GM15510 (cell line): ENCODE measurements around the gene IL1RAPL2.

ENCODE experiments used
- POLR2A ChIP-seq: IDR thresholded peaks from 3 replicates; pipeline ENCODE4 v1.6.1; 2011; ENCODE audit warnings: borderline replicate concordance; ENCODE audit not compliant: insufficient read length; ENCODE audit errors: extremely low read depth

Gene IL1RAPL2

DNA sequence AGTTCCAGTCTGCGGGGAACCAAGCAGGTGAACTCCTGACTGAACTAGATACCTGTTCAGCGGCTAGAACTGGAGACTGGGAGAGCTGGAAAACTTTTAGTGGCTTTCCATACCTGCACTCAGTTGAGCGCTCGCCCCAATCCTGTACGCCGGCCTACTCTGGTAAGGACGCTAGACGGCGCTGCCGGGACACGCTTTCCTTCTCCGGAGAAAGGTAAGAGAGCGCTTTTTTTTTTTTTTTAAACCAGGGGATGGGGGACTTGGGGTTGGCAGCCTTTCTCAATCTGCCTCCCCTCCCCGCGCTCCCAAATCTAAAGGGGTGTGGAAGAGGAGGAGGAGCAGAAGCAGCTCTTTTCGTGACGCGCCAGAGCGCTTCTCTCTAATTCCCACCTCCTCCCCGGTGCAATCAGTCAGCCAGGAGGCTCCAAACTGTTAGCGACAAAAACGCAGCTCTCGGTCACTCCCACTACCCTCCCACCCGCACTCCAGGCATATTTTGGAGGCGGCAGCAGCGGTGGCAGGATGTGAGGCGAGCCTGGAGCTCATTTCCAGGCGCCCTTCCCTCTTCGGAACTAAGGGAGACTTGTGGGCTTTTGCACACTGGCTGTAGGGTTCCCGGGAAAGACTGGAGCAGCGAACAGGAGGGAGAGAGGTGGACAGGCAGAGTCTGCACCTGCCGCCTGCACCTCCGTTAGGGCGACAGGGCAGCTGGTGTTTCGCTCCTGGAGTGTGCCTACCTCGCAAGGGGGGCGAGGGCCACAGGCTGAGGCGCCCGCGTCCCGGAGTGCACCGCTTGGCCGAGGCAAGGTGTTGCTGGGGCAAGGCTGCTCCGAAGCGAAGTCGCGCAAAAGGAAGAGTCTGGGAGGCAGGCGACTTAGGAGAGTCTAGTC is at the start of gene IL1RAPL2:
IL1RAPL2 (plus strand) TSS at position 409 of the 890 bp plus-strand sequence.
- TF ChIP-seq POLR2A, result no peak

- TF ChIP-seq POLR2A, result no peak
Observed at GRCh38 chrX:104522386-104522785, 43.6 kb upstream of the IL1RAPL2 start.

GRCh38 chrX:104523858-104524257 is 42.1 kb upstream of the IL1RAPL2 start:
- no peak for TF ChIP-seq POLR2A

GRCh38 chrX:104539081-104539480 is 26.9 kb upstream of the IL1RAPL2 start:
- no peak for TF ChIP-seq POLR2A

DNA sequence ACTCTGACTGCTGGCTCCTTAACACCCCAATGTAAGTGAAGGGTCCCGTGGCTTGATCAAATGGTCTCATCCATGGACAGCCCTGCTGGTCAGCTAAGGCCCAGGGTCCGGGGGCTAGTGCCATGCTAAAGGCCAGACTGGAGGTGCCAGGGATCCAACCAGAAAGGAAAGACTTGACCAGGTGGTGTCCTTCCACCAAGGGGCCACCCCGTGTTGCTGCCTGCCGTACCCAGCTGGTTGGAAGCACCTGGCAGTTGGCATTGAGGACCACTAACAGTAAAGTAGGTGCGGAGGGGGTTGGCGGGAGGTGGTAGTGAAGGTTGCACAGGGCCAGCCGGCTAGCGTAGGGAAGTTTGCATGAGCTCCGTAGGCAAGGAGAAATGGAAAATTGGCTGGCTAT is 1.7 kb upstream of the IL1RAPL2 start:
- no peak for TF ChIP-seq POLR2A

GRCh38 chrX:104564921-104565703 is 887 bp upstream of the IL1RAPL2 start:
- TF ChIP-seq POLR2A, result no peak

- TF ChIP-seq POLR2A, result no peak
Observed at GRCh38 chrX:104566681-104567501, 892 bp downstream of the IL1RAPL2 start.

DNA sequence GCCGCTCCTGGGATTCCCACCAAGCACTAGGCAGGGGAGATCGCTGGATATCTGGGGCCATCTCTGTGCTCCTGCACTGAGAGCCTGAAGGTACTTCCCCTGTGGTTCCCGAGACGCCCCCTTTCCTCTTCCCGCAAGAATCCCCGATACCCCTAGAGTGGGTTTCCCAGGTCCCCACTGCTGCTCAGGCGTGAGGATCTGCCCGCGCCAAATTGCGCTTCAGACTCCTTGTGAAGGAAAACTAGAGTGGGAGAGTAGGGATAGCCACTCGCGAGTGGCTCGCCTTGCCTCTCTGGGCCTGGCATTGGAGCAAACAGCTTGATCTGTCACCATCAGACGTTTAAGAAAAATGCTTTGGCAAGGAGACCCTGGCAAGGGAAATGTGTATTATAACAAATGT is 1.5 kb downstream of the IL1RAPL2 start:
- TF ChIP-seq POLR2A, result no peak

GRCh38 chrX:104568304-104568915 is 2.4 kb downstream of the IL1RAPL2 start:
- no peak for TF ChIP-seq POLR2A

GRCh38 chrX:104618106-104618895 is 52.3 kb downstream of the IL1RAPL2 start:
- TF ChIP-seq POLR2A, result no peak

GRCh38 chrX:104621781-104622180 is 55.8 kb downstream of the IL1RAPL2 start:
- no peak for TF ChIP-seq POLR2A

DNA sequence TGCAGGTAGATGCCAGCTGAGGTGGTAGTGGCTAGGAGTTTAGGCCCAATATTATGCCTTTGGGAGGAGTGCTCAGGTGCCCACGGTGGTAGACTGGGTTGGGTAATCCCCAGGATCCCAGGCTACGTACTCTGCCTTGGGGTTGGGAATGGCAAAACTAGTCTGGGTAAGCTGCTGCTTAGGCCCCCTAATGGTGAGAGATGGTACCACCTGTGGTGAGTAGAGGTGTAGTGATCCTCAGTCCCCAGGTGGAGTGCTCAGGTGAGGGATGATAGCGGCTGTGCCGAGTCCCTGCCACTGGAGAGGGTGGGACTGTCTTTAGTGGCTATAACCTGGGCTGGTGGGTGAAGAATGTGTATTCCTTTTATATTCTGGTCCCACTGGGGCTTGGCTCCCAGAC is 75.2 kb downstream of the IL1RAPL2 start:
- TF ChIP-seq POLR2A, result no peak

DNA sequence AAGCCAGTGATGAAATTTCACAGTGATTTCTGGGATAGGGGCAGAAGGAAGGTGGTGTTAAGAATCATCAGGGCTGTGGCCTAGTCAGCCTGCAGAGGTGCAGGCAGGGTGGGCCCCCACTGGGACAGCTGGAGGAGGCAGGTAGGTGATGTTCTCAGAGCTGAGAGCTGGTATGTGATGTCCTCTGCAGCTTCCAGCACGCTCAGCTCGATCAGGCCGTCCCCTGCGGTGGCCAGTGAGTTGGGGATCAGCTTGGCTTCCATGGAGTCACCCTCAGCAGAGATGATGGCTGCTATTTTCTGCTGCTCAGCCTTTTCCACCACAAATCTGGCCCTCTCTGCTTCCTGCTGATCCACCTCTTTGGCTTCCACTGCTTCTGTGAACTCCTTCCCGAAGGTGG is 81.1 kb downstream of the IL1RAPL2 start:
- no peak for TF ChIP-seq POLR2A
